AG10803 (cell line): ENCODE data around the gene EFS.

ENCODE experiments used
- DNase-seq: peaks from one replicate; pipeline ENCODE4 v3.0.0; 2010; ENCODE audit warnings: low read depth
- H3K4me3 ChIP-seq: 2 replicates; pipeline ENCODE4 v1.5.1; 2011; ENCODE audit warnings: mild to moderate bottlenecking, low read length, control low read depth
- TF ChIP-seq, protein P1 (sequence below): conservative IDR thresholded peaks from 2 replicates; pipeline ENCODE4 v1.5.1; 2011; ENCODE audit warnings: mild to moderate bottlenecking, low read length, control low read depth, inconsistent platforms

EFS gene

DNA sequence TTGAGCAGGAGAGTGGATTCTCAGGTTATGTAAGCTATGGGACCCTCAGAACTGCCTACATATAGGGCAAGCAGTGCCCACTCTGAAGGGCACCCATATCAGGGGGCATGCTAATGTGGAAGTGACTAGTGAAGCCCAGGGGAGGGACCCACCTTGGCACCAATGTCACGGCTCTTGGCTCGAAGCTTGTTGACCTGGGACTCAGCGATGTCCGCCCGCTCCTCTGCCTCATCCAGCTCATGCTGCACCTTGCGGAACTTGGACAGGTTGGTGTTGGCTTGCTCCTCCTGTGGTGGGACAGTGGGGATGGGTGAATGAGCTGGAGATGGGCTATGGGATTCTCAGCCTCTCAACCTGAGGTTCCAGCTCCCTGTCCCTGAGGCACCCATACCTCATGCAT, 17.3 kb upstream of the EFS start:
- no peak for DNase-seq
- TF ChIP-seq, protein P1, sequence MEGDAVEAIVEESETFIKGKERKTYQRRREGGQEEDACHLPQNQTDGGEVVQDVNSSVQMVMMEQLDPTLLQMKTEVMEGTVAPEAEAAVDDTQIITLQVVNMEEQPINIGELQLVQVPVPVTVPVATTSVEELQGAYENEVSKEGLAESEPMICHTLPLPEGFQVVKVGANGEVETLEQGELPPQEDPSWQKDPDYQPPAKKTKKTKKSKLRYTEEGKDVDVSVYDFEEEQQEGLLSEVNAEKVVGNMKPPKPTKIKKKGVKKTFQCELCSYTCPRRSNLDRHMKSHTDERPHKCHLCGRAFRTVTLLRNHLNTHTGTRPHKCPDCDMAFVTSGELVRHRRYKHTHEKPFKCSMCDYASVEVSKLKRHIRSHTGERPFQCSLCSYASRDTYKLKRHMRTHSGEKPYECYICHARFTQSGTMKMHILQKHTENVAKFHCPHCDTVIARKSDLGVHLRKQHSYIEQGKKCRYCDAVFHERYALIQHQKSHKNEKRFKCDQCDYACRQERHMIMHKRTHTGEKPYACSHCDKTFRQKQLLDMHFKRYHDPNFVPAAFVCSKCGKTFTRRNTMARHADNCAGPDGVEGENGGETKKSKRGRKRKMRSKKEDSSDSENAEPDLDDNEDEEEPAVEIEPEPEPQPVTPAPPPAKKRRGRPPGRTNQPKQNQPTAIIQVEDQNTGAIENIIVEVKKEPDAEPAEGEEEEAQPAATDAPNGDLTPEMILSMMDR, result no peak
- H3K4me3 ChIP-seq, result no peak overlapping the region

DNA sequence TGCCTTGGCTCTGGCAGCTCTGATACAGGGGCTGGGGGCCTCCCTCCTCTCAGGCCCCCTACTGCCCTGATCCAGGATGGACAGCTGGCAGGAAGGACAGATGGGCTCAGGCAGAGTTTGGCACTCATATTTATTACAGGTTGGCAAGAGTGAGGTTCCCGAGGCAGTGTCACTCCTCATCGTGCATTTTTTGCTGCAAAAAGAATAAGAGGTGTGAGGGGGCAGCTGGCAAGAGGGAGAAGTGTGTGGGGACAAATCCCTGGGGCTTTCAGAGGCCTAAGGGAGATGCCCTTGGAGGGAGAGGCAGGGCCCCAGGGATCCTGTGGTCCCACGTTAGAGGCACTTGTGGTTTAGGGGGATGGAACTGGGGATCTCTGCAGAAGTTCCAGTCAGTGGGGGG, 16.9 kb upstream of the EFS start:
- TF ChIP-seq, protein P1, result no peak
- no peak overlapping the region for H3K4me3 ChIP-seq
- DNase-seq, result no peak

DNA sequence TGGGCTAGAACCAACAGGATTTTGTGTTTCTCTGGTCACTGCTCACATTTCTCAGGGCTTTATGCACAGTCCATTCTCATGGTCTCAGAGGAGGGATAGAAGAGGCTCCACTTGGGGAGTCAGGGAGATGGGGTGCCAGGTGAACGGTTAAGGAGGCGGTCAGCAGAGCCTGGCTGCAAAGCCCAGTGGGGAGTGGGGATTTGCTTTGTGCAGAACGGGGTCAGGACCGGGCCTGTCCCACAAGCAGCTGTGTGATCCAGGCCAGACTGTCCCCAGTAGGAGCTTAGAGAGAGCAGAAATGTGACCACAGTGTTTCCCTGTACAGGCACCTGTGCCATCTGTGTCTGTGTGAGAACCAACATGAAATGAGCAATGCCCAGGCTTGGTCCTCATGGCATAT, 16.0 kb upstream of the EFS start:
- H3K4me3 ChIP-seq, result no peak overlapping the region
- TF ChIP-seq, protein P1, result no peak
- DNase-seq, result no peak

DNA sequence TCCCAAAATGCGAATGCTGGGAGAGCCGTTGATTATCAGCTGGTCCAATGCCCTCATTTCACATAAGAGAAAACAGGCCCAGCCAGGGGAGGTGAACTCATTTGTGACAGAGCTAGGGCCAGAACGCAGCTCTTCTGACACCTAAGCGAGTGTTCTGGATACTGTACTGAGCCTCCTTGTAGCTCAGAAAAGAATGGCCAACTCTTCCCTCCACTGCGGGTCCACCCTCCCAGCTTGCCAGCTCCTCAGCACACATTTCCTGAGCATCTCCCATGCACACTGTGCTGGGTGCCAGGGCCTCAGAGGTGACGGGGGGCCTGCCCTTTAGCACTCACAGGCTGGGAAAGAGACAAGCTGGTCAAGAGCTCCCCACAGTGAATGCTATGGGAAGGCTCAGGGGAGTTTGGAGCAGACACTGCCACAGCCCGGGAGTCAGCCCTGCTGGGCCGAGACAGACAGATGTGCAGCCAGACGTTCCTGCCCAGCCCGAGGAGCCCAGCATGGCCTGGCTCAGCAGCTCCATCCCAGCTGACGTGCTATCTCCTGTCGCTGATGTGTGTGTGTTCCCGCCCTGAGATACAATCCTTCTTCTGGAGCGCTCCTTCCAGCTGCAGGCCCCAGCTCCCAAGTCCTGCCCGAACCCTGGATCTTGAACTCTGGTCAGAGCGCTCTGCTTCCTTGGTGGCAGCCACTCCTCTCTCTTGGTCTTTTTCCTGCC, 15.4 kb upstream of the EFS start:
- TF ChIP-seq, protein P1, result no peak
- no peak overlapping the region for H3K4me3 ChIP-seq

DNA sequence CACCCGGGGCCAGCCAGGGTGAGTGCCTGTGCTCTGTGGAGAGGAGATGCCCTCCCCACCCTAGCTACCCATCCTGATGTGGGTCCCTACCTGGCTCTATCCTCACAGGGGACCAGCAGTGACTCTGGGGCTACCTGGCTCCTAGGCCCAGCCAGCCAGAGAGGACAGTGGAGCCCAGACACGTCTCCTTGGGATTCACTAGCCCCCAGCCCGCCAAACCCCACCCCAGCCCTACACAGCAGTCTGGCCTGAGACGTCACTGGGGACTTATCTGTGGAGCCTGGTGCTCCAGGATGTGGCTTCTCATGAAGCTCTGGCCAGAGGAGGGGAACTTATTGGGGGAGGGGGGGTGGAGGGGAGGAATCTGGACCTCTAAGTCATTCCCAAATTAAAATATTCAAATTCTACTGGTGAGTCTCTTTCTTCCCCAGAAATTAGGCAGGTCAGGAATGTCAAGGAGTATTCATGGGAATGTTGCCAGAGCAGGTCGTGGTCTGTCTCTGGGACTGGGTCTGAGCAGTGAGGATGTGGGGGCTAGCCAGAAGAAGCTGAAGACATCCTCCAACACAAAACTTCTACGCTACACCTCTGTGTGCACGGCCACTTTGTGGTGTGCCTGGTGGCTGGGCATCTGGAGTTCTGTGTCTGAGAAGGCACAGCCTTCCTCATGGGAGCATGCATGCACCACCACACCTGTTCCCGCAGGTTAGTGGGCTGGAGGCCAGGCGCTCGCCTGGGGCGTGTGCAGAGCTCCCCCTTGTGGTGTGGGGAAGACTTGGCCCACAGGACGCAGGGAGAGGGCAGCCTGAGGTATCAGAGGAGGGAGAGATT, 14.6 kb upstream of the EFS start:
- TF ChIP-seq, protein P1, result peak; percentile 96
- H3K4me3 ChIP-seq, result no peak overlapping the region
- DNase-seq, result peak; percentile 9

More for the DNA sequence above, 15.4 kb upstream of the EFS start:
- no peak for DNase-seq

DNA sequence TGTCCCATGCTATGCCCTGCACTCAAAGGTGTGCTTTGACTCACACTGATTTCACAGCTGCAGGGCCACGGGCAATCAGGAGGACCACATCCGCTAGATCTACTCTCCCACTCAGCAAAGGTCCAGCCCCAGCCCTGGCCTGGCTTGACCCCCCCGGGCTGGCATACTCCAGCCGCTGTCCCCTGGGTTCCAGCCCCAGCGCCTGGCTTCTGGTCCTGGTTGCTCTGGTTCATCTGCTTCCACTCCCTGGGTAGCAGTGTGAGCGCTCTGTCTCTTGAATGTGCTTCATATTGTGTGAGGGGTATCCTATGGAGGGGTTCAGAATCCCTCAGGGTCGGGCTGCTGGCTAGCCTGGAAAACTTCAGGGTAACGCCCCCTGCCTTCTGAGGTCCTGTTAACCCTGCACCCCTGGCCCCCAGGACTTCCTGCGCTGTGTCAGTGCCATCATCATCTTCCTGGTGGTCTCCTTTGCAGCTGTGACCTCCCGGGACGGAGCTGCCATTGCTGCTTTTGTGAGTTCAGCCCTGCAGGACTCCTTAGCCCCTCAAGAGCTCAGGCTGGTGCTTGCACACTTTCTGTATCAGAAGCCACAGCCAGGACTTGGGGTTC, 13.7 kb upstream of the EFS start:
- no peak for DNase-seq
- H3K4me3 ChIP-seq, result no peak overlapping the region
- TF ChIP-seq, protein P1, result no peak
